Endothelial cell of umbilical vein (primary cell): ENCODE data around the gene PACS1. TPM values are rescaled to one million over a fixed set of nuclear protein-coding genes. Genes with fewer than 3 reads are reported as not detected.
"Not testable (repeated sequence)": the region's sequence is repeated elsewhere in the genome, so short reads cannot be mapped to it uniquely, and the experiment has no call there.

ENCODE experiments used
- BruUV-seq: library from RNA; stranded (reverse); fragments of 400-500 nt; replicated peaks from 2 replicates; lab custom pipeline; 2021; lab: Mats Ljungman, UMichigan
- CTCF ChIA-PET: fragments of 300-600, 350-600 bp; sonication (Branson Sonifier 250); formaldehyde crosslinking; loops from one replicate; lab custom pipeline; 2021; ENCODE audit warnings: antibody characterized with exemption, inconsistent platforms; lab: Charles Lee
- POLR2A ChIA-PET: fragments of 300-600, 350-600 bp; sonication (Branson Sonifier 250); formaldehyde crosslinking; loops from one replicate; lab custom pipeline; 2021; ENCODE audit warnings: antibody characterized with exemption, inconsistent platforms; lab: Charles Lee
- DNase-seq: peaks from one replicate; pipeline ENCODE4 v3.0.0-alpha.2; 2011; ENCODE audit warnings: low read depth, low spot score
- FAIRE-seq: peaks from 2 replicates; lab custom pipeline; 2011; peaks lifted over from hg19 to GRCh38; lab: Jason Lieb, UNC
- H2AFZ ChIP-seq: 2 replicates; pipeline ENCODE4 v1.6.0; 2012; ENCODE audit warnings: low read depth, low read length, control low read depth, inconsistent platforms
- H3K27ac ChIP-seq: 2 replicates; pipeline ENCODE4 v1.5.1; 2011; ENCODE audit warnings: low read depth, mild to moderate bottlenecking, control low read depth, low read length, moderate library complexity; ENCODE audit not compliant: insufficient read depth
- H3K27me3 ChIP-seq, 2 experiments: 2 replicates each; pipeline versions ENCODE4 v1.6.0 to v1.6.1; 2011; ENCODE audit warnings: low read length in 2 of 2, mixed read lengths in 1 of 2; ENCODE audit not compliant: control insufficient read depth in 2 of 2, insufficient read depth in 2 of 2
- H3K36me3 ChIP-seq, 2 experiments: 2 replicates in 1 of 2; 3 replicates in 1 of 2; pipeline ENCODE4 v1.5.1; 2011; ENCODE audit warnings: low read length in 2 of 2, mild to moderate bottlenecking in 1 of 2, moderate library complexity in 1 of 2; ENCODE audit not compliant: control insufficient read depth in 2 of 2, insufficient read depth in 2 of 2; ENCODE audit errors: extremely low read depth in 1 of 2
- H3K4me1 ChIP-seq: 3 replicates; pipeline ENCODE4 v1.5.1; 2011; ENCODE audit warnings: mild to moderate bottlenecking, low read length; ENCODE audit not compliant: control insufficient read depth, insufficient read depth; ENCODE audit errors: extremely low read depth
- H3K4me2 ChIP-seq: 2 replicates; pipeline ENCODE4 v1.6.1; 2011; ENCODE audit warnings: low read length, control low read depth, mixed read lengths; ENCODE audit not compliant: insufficient read depth
- H3K4me3 ChIP-seq, 3 experiments: fragments of 200-600 bp in 1 of 3; sonication (generic), shearing (Covaris generic) in 1 of 3; replicated peaks in 1 of 3; 2 replicates each; pipeline ENCODE4 v1.5.1; 2011 to 2016; ENCODE audit warnings: control low read depth in 3 of 3, low read length in 3 of 3, mild to moderate bottlenecking in 2 of 3, inconsistent platforms in 1 of 3, low read depth in 1 of 3, moderate library complexity in 1 of 3; ENCODE audit not compliant: insufficient read depth in 1 of 3
- H3K79me2 ChIP-seq: 2 replicates; pipeline ENCODE4 v1.6.0; 2012; ENCODE audit warnings: low read length, inconsistent platforms; ENCODE audit not compliant: control insufficient read depth, insufficient read depth
- H3K9ac ChIP-seq: replicated peaks from 2 replicates; pipeline ENCODE3; 2011; ENCODE audit warnings: low read length, control low read depth; ENCODE audit not compliant: insufficient read depth; ENCODE audit errors: extremely low read depth
- H3K9me1 ChIP-seq: replicated peaks from 3 replicates; pipeline ENCODE4 v1.6.0; 2011; ENCODE audit warnings: mild to moderate bottlenecking, low read length; ENCODE audit not compliant: control insufficient read depth, insufficient read depth; ENCODE audit errors: extremely low read depth
- H3K9me3 ChIP-seq: replicated peaks from 2 replicates; pipeline ENCODE4 v1.5.1; 2012; ENCODE audit warnings: low read length, inconsistent platforms; ENCODE audit not compliant: control insufficient read depth, insufficient read depth
- H4K20me1 ChIP-seq: replicated peaks from 2 replicates; pipeline ENCODE3; 2011; ENCODE audit warnings: mild to moderate bottlenecking, low read length; ENCODE audit not compliant: control insufficient read depth, insufficient read depth; ENCODE audit errors: extremely low read depth
- CTCF ChIP-seq, 2 donors: IDR thresholded peaks; 1 replicate in 1 of 2; 2 replicates in 1 of 2; pipeline ENCODE4 v1.5.1; 2011; ENCODE audit warnings: low read length in 2 of 2, mild to moderate bottlenecking in 2 of 2, moderate library complexity in 2 of 2, control low read depth in 1 of 2, inconsistent platforms in 1 of 2, low read depth in 1 of 2; ENCODE audit not compliant: insufficient read depth in 1 of 2; ENCODE audit errors: extremely low read depth in 1 of 2
- EZH2 ChIP-seq: IDR thresholded peaks from 2 replicates; pipeline ENCODE4 v1.6.1; 2012; ENCODE audit warnings: borderline replicate concordance, low read depth, mild to moderate bottlenecking, moderate library complexity, low read length, inconsistent platforms; ENCODE audit not compliant: severe bottlenecking
- FOS ChIP-seq: IDR thresholded peaks from 2 replicates; pipeline ENCODE4 v1.6.1; 2011; ENCODE audit warnings: mild to moderate bottlenecking, low read length, moderate library complexity, borderline replicate concordance; ENCODE audit not compliant: insufficient read depth
- GATA2 ChIP-seq: IDR thresholded peaks from 2 replicates; pipeline ENCODE4 v1.7.0; 2011; ENCODE audit warnings: low read depth, mild to moderate bottlenecking, moderate library complexity, mixed read lengths, low read length; ENCODE audit not compliant: insufficient read length, insufficient read depth
- JUN ChIP-seq: IDR thresholded peaks from 2 replicates; pipeline ENCODE4 v1.6.1; 2011; ENCODE audit warnings: borderline replicate concordance, low read depth; ENCODE audit not compliant: insufficient read length, insufficient read depth
- MAX ChIP-seq: IDR thresholded peaks from 2 replicates; pipeline ENCODE4 v1.6.1; 2011; ENCODE audit not compliant: insufficient read depth, insufficient read length
- MYC ChIP-seq: IDR thresholded peaks from one replicate; pipeline ENCODE4 v1.6.1; 2011; ENCODE audit warnings: mild to moderate bottlenecking, low read depth, low read length
- POLR2A ChIP-seq: IDR thresholded peaks from 2 replicates; pipeline ENCODE4 v1.6.1; 2012; ENCODE audit warnings: low read depth, mild to moderate bottlenecking, control low read depth, low read length
- POLR2AphosphoS5 ChIP-seq: IDR thresholded peaks from 2 replicates; pipeline ENCODE4 v1.6.1; 2012; ENCODE audit warnings: low read depth, mild to moderate bottlenecking, control low read depth, low read length, moderate library complexity; ENCODE audit not compliant: insufficient read depth
- dilution Hi-C: fragments of 300-500 bp; cut with MboI; formaldehyde crosslinking; loops from one replicate; pipeline ENCODE4 v1.15.0; 2019; ENCODE audit warnings: low sequenced_read_pairs; ENCODE audit not compliant: extremely low pct_ligation_motif_present
- intact Hi-C: fragments of 100-400 bp; cut with micrococcal nuclease; formaldehyde crosslinking; loops from one replicate; pipeline ENCODE4 v1.10.0; 2022
- polyA plus RNA-seq, 4 experiments: library from polyadenylated mRNA; depleted of rRNA in 3 of 4; stranded (reverse) in 3 of 4; unstranded in 1 of 4; fragments of >200 nt; gene quantifications; 2 replicates each; pipeline versions ENCODE4 v1.2.1 to v1.2.3, GENCODE V29; 2011 to 2012; ENCODE audit warnings: missing spikeins in 1 of 4
- total RNA-seq: library from RNA; stranded (reverse); gene quantifications from 2 replicates; pipeline ENCODE4 v1.2.3, GENCODE V29; 2021

Gene PACS1
- total and polyA plus RNA-seq, 2 donors (not counting 3 experiments of a cell fraction or from before 2014, with no cell fraction given) = 26.4 to 64.4 TPM

- DNase-seq (no peak), FAIRE-seq (no peak)
- POLR2A ChIA-PET = no interaction called here
- Histone ChIP-seq H3K4me1 (no peaks in the 10 kb centered on the region), H3K27ac (no peak overlapping the region), H3K79me2 (peaks cover 4% of the 10 kb centered on the region), H4K20me1 (no peaks in the 10 kb centered on the region), H3K9me1 (no peaks in the 10 kb centered on the region), H3K9me3 (no peaks in the 10 kb centered on the region), H3K36me3 (peaks cover 14 to 40% of the 10 kb centered on the region in 2 experiments), H2AFZ (no peak overlapping the region), H3K4me2 (no peak overlapping the region), H3K4me3 (no peak overlapping the region), H3K9ac (no peak overlapping the region), H3K27me3 (peaks cover 0 to 4% of the 10 kb centered on the region in 2 experiments)
- dilution Hi-C loops = no loop called here
- BruUV-seq = no TSS peak
- TF ChIP-seq JUN (no peak), FOS (no peak), EZH2 (no peak), MYC (no peak), CTCF (IDR thresholded peaks at IDR 0.05; ENCODE audit: extremely low read depth in 1 of 2, insufficient read depth in 1 of 2, low read depth in 1 of 2, low read length in 2 of 2) (no peak), GATA2 (no peak), MAX (no peak), POLR2A (no peak), POLR2AphosphoS5 (no peak)
- intact Hi-C loops = no loop called here
- CTCF ChIA-PET = no interaction called here
Observed at GRCh38 chr11:66275984-66276612, 206.0 kb downstream of the PACS1 start.

GRCh38 chr11:66276619-66277018 lies 206.5 kb downstream of the PACS1 start:
- H3K9ac ChIP-seq, intact Hi-C loops, H4K20me1 ChIP-seq, POLR2A ChIA-PET, FAIRE-seq, H3K27me3 ChIP-seq, H3K9me1 ChIP-seq, H2AFZ ChIP-seq, H3K4me2 ChIP-seq, H3K4me3 ChIP-seq, H3K27ac ChIP-seq, CTCF ChIA-PET, H3K4me1 ChIP-seq, H3K9me3 ChIP-seq, BruUV-seq, dilution Hi-C loops, DNase-seq, H3K79me2 ChIP-seq: not testable (repeated sequence)
- H3K36me3 ChIP-seq = peaks cover 14 to 38% of the 10 kb centered on the region in 2 experiments

GRCh38 chr11:66277064-66277463 lies 207.0 kb downstream of the PACS1 start:
- POLR2A ChIA-PET, H4K20me1 ChIP-seq, H3K27ac ChIP-seq, H3K4me2 ChIP-seq, H3K4me1 ChIP-seq, H3K9me1 ChIP-seq, H3K9ac ChIP-seq, DNase-seq, H3K4me3 ChIP-seq, CTCF ChIA-PET, dilution Hi-C loops, intact Hi-C loops, H2AFZ ChIP-seq, H3K9me3 ChIP-seq, H3K27me3 ChIP-seq, H3K79me2 ChIP-seq: not testable (repeated sequence)
- H3K36me3 ChIP-seq = peaks cover 13 to 35% of the 10 kb centered on the region in 2 experiments
- TSS peak; percentile 66 for BruUV-seq
- peak; percentile 33 for FAIRE-seq
